HL-60/S4 (cell line): ENCODE results near the gene SLC16A12.
"Not testable (repeated sequence)": the region's sequence is repeated elsewhere in the genome, so short reads cannot be mapped to it uniquely, and the experiment has no call there.

Source experiments
- in situ Hi-C: fragments of 300-500 bp; cut with MboI; formaldehyde crosslinking; loops from 2 replicates; pipeline ENCODE4 v1.14.3; 2022; ENCODE audit warnings: low sequenced_read_pairs

Gene SLC16A12

DNA sequence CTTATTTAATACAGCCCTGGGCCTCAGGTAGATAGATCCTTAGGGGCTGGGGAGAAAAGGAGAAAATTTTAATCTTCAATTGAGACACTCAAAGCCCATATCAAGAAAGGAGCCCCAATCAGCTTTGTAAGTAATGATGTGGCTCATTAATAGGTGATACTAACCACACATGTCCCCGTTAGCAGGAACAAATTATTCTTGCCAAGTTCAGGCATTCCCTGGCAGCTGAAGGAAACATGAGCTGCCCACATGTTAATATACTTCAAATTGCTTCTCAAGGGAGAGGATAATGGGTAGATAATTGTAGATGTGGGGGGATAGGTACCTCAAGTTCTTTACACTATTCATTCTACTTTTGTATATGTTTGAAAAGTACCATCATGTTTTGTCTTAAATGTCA lies 106.5 kb downstream of the SLC16A12 start:
- in situ Hi-C loops: loop anchor here (10.0 kb wide), 1 partner anchor 126 kb away; no protein-coding TSS in a partner anchor

DNA sequence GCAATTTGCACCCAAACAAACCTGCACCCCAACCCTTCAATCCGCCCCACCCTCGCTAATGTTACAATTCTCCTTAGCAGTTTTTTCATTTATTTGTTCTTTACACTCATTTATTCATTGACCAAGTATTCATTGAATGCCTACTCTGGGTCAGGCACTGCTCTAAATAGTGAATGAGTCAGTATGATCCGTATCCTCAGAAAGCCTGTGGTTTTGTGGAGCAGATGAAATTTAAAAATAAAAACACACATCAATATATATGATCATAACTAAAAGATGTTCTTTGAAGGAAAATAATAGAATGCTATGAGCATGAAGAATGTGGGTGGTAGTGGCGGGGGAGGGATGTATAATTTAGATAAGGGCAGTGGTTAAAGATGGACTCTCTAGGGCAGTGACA lies 107.8 kb downstream of the SLC16A12 start:
- in situ Hi-C loops: loop anchor here (10.0 kb wide), 1 partner anchor 127 kb away; no protein-coding TSS in a partner anchor

DNA sequence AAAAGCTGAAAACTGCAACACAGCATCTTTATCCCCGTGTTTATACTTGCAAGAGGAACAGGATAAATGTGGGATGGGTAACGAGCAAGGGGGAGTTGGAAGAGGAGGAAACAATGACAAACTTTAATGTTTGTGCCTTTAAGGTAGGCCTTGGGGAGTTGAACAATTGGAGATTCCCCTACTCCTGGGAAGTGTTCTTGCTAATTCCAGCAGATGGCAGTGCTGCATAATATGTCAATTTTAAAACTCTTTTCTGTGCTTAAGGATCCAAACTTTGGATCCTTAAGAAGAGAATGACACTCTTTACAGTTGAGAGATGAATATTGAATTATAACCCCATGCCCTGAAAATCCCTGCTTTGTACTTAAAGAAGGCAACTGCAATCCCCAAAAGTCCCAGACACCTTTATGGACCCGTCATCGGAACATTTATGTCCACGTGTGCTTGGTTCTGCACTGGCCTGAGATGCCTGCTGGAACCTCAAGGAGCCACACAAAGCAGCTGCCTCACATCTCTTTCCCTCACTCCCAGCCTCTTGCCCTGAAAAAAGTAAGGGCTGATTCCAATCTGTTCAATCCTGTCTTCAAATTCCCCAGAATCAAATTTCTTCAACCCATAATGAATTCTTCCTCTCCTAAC lies 109.0 kb downstream of the SLC16A12 start:
- in situ Hi-C loops: loop anchor here (10.0 kb wide), 1 partner anchor 128 kb away; no protein-coding TSS in a partner anchor

DNA sequence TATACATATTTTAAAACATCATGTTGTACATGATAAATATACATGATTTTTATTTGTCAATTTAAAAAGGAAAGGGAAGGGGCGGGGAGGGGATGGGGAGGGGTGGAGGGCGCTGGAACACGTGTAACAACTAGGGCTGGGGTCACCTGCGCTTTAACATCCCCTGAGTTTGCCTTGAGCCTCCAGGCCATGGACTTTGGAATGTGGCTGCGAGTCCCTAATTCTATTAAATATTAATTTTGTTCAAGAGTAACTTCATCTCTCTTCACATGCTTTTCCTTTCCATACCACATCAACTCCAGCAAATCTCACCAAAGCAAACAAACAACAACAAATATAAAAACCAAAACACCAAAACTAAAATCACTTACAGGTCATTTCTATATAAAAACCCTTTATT lies 110.4 kb downstream of the SLC16A12 start:
- in situ Hi-C loops: loop anchor here (10.0 kb wide), 1 partner anchor 130 kb away; no protein-coding TSS in a partner anchor

DNA sequence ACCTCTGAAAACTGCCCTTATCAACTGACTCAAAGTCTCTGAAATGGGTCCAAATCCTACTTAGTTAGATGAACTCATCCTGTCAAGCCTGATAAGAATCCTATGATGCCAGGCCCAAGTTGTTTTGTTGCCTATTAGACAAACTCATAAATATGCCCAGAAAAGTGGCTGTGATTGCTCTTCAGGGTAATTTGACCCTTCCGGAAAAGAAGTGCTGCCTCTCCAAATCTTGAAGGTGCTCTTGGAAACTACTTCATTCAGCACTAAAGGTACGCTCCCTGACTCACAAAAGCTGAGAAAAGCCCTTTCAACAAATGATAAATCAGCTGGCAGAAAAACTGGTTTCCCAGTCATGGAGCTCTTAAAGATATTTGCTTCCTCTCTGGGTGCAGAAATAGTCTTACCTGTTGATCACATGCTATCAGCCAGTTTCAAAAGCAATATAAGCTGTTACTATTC lies 114.3 kb downstream of the SLC16A12 start:
- in situ Hi-C loops: loop anchor here (10.0 kb wide), 1 partner anchor 134 kb away; no protein-coding TSS in a partner anchor

DNA sequence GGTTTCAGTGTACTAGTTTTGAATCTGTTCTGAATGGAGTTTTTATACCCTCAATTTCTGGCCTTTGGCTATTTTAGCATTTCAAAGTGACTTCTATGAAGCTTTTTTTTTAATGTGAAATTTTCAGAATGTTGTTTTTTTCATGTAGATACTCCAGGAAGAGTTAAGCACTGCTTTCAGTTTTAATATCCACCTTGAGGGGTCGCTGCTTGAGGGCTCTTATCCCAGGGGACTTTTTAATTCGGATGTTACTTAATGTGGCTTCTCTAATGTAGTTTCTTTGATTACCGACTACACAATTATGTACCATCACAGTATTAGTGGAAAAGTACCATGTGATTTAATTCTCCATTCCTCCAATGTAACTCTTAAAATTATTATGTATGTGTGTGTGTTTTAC lies 115.8 kb downstream of the SLC16A12 start:
- in situ Hi-C loops: no loop called here

DNA sequence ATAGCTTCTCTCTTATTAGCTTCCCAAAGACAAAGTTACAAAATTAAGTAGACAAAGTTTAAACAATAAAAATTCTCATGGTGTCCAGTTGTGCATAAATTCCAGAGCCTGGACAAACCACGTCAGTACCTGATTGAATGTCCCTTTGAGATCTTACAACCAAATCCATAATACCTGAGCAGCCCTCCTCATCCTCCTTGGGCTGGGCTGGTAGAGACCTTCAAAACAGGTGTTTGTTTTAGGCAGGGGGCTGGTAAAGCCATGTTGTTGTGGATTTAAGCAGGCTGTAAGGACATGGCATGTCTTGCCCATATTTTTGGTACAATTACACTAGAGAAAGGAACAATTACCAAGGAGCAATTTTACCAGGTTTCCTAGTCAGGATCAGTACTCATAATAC lies 118.9 kb downstream of the SLC16A12 start:
- in situ Hi-C loops: no loop called here

DNA sequence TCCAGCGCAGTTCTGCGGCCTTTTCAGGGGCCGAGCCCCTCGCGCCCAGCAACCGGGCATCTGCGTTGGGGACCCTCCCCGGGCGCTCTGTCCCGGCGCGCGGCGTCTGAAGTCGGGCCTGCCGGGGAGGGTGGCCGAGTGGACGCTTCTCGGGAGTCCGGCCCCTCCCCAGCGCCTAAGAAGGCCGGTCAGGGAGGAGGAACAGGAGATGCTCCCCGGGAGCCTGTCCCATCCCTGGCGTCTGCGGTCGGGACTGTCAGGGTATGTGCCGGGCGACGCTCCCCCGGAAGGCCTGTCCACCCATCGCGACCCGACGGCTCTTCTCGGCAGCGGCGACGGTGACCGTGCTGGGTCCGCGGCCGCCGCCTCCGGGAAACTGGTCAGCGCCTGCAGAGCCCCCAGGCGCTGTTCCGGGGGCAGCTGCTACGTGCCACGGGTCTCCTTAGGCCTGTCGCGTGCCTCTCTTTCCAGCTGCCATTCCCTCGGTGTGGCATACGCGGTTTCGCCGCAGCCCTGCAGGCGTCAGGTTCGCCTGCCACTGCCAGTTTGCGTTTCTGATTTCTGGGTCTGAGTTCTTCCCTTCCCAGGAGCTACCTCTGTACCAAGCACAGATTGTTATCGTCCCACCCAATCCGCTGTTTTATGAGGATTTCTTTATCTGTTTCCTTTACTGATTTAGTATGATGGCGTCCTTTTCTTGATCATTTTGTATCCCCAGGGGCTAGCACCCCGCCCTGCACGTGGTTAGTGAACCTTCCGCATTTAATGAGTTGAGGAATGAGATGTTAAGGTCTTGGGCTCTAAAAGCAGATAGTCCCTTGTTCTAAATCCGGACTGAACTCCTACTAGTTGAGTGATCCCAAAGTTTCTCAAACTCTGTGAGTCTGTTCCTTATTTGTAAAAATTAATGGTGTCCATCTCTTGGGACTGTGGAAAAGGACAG lies 120.2 kb downstream of the SLC16A12 start:
- in situ Hi-C loops: no loop called here

DNA sequence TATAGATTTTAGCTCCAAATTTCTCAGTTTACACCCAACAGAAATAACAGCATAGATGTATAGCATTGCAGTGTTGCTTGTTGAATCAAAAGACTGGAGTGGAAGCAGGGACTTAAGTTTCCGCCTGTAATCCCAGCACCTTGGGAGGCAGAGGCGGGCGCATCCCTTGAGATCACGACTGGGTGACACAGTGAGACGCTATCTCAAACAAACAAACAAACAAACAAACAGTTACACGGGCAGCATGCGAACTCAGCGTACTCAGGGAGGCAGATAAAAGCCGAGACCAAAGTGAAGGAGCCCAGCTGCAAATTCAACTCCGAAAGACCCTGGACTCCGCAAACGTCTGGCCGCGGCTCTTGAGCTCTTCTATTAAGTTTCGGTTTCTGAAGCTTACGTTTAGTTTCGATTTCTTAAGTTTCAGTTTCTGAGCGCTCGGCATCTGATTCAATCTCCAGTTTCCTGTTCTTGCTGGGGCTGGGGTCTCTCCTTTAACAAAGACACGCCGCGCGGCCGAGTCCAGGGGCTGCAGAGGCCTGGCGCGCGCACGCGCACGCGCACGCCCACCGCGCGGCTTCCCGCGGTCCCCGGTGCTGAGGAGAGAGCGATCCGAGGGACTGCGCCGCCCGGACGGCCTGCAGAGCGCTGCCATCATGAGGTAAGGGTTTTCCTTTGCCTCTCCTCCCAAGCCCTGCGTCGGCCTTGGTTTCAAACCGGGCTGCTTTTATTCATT lies 121.1 kb downstream of the SLC16A12 start, which contains the start of gene IFIT5:
IFIT5 (plus strand) TSS at position 423 of the 733 bp plus-strand sequence; CDS start at position 654, 231 bp downstream.
- in situ Hi-C loops: no loop called here

DNA sequence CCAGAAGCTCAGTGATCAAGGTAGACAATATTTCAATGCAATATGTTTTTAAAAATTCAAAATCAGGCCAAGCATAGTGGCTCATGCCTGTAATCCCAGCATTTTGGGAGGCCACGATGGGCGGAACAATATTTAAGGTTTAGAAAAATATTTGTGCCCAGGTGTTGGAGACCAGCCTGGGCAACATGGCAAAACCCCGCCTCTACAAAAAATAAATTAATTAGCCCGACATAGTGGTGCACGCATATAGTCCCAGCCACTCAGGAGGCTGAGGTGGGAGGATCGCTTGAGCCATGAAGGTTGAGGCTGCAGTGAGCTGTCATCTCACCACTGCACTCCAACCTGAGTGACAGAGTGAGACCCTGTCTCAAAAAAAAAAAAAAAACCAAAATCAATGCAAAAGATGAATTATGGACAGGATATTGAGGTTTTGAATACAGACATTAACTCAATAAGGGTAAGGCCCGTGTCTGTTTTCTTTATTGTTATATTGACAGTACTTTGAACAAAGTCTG lies 121.9 kb downstream of the SLC16A12 start:
- in situ Hi-C loops: no loop called here

DNA sequence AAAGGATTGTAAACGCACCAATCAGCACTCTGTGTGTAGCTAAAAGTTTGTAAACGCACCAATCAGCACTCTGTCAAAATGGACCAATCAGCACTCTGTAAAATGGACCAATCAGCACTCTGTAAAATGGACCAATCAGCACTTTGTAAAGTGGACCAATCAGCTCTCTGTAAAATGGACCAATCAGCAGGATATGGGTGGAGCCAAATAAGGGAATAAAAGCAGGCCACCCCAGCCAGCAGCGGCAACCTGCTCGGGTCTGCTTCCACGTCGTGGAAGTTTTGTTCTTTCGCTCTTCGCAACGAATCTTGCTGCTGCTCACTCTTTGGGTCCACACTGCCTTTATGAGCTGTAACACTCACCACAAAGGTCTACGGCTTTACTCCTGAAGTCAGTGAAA lies 123.1 kb downstream of the SLC16A12 start:
- in situ Hi-C loops: not testable (repeated sequence)

DNA sequence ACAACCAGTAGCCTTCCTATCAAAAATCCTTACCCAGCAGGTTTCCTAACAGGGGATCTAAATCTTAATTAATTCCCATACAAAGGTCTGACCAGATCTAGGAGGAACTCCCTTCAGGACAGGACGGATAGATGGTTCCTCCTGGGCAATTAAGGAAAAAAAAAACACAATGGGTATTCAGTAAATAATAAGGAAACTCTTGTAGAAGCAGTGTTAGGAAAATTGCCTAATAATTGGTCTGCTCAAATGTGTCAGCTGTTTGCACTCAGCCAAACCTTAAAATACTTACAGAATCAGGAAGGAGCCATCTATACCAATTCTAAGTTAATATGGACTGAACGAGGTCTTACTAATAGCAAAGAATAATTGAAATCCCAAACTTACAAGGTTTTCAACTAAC lies 124.3 kb downstream of the SLC16A12 start:
- in situ Hi-C loops: not testable (repeated sequence)

DNA sequence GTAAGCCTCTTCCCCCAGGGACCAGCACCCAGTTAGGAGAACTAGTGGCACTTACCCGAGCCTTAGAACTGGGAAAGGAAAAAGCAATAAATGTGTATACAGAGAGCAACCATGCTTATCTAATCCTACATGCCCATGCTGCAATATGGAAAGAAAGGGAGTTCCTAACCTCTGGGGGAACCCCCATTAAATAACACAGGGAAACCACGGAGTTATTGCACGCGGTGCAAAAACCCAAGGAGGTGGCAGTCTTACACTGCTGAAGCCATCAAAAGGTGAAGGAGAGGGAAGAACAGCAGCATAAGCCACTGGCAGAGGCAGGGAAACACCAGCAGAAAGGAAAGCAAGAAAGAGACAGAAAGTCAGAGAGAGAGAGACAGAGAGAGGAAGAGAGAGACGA lies 124.8 kb downstream of the SLC16A12 start:
- in situ Hi-C loops: not testable (repeated sequence)

DNA sequence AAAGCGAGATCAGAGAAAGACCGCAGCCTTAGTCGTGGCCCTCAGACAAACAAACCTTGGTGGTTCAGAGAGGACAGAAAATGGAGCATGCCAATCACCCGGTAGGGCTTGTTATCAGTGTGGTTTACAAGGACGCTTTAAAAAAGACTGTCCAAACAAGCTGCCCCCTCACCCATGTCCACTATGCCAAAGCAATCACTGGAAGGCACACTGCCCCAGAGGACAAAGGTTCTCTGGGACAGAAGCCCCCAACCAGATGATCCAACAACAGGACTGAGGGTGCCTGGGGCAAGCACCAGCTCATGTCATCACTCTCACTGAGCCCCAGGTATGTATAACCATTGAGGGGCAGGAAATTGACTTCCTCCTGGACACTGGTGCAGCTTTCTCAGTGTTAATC lies 126.1 kb downstream of the SLC16A12 start:
- in situ Hi-C loops: not testable (repeated sequence)

DNA sequence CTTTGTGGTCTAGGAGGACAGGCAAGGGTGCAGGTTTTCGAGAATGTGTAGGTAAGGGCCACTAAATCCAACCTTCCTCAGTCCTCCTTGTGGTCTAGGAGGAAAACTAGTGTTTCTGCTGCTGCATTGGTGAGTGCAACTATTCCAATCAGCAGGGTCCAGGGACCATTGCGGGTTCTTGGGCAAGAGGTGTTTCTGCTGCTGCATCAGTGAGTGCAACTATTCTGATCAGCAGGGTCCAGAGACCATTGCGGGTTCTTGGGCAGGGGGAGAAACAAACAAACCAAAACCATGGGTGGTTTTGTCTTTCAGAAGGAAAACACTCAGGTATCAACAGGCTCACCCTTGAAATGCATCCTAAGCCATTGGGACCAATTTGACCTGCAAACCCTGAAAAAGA lies 127.6 kb downstream of the SLC16A12 start:
- in situ Hi-C loops: not testable (repeated sequence)

DNA sequence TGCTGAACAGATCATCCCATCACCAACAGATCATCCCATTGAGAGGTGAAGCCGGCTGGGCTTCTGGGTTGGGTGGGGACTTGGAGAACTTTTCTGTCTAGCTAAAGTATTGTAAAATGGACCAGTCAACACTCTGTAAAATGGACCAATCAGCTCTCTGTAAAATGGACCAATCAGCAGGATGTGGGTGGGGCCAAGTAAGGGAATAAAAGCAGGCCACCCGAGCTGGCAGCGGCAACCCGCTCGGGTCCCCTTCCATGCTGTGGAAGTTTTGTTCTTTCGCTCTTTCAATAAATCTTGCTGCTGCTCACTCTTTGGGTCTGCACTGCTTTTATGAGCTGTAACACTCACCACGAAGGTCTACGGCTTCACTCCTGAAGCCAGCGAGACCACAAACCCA lies 129.2 kb downstream of the SLC16A12 start:
- in situ Hi-C loops: not testable (repeated sequence)

DNA sequence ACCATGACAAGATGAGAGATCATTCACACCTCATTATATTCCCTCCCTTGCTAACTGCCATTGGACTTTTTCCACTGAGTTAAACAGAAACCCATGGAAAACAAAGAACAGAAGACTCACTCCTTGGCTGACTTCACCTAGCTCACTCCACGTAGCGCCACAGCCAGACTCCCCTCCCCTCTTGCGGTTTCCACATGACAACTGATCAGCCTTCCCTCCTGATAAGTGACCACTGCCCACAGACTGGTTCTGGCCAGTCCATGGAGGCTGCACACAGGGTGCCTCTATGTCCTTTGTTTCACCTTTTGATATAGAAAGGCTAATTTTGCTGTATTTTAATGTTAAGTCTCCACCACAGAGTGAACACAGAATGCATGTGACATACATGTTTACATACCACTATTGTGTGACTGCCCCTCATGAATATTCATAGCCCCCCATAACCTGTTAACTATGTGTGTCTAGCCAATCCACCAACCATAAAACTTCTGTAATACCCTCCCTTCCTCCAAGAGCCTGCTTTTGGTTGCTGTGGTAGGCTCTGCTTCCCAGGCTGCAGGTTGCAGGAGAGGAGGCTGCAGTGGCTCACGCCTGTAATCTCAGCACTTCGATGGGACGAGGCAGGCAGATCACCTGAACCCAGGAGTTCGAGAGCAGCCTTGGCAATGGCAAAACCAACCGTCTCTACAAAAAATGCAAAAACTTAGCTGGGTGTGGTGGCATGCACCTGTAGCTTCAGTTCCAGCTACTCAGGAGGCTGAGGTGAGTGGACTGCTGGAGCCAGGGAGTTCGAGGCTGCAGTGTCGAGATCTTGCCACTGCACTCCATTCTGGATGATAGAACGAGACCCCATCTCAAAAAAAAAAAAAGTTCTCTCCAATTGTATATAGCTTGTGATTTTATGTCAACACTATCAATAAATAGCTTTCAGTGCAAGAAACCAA lies 131.0 kb downstream of the SLC16A12 start:
- in situ Hi-C loops: no loop called here

DNA sequence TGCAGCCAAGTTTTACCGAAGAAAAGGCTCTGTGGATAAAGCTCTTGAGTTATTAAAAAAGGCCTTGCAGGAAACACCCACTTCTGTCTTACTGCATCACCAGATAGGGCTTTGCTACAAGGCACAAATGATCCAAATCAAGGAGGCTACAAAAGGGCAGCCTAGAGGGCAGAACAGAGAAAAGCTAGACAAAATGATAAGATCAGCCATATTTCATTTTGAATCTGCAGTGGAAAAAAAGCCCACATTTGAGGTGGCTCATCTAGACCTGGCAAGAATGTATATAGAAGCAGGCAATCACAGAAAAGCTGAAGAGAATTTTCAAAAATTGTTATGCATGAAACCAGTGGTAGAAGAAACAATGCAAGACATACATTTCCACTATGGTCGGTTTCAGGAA lies 132.4 kb downstream of the SLC16A12 start:
- in situ Hi-C loops: no loop called here

DNA sequence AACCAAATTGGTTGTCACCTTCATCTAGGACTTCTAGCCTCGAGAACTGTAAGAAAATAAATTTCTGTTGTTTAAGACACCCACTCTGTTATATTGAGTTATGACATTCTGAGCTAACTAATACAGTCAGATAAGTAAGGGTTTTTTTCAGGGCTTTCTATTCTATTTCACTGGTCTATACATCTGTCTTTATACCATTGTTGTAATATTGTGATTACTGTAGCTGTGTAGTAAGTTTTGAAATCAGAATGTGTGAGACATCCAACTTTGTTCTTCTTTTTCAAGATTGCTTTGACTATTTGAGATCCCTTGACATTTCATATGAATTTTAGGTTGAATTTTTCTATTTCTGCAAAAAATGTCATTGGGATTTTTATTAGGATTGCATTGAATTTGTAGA lies 135.4 kb downstream of the SLC16A12 start:
- in situ Hi-C loops: no loop called here
